HG03354 (cell line): ENCODE measurements around the gene RASA4B.
"Not testable (repeated sequence)": the region's sequence is repeated elsewhere in the genome, so short reads cannot be mapped to it uniquely, and the experiment has no call there.

Experiments
- ATAC-seq: cut with Tn5 transposase; IDR thresholded peaks from one replicate; pipeline ENCODE4 v1.9.1; 2021; ENCODE audit warnings: mild to moderate bottlenecking; ENCODE audit not compliant: unreplicated experiment, poor library complexity, severe bottlenecking

RASA4B gene

GRCh38 chr7:102459221-102459844, 58.2 kb downstream of the RASA4B start:
- no peak for ATAC-seq

GRCh38 chr7:102457352-102457924, 60.1 kb downstream of the RASA4B start:
- ATAC-seq: no peak

- ATAC-seq: no peak
Measured at GRCh38 chr7:102456327-102456726, 61.2 kb downstream of the RASA4B start.

- ATAC-seq: no peak
Measured at GRCh38 chr7:102455596-102455995, 62.0 kb downstream of the RASA4B start.

GRCh38 chr7:102454932-102455331, 62.6 kb downstream of the RASA4B start:
- ATAC-seq: not testable (repeated sequence)

GRCh38 chr7:102454468-102454867, 63.1 kb downstream of the RASA4B start:
- ATAC-seq: no peak

GRCh38 chr7:102453319-102453718, 64.3 kb downstream of the RASA4B start:
- ATAC-seq: no peak

GRCh38 chr7:102452451-102452850, 65.1 kb downstream of the RASA4B start:
- ATAC-seq: no peak

GRCh38 chr7:102451371-102452054, 66.1 kb downstream of the RASA4B start:
- no peak for ATAC-seq

- ATAC-seq: no peak
Measured at GRCh38 chr7:102450242-102450641, 67.3 kb downstream of the RASA4B start.

GRCh38 chr7:102449136-102449535, 68.4 kb downstream of the RASA4B start:
- ATAC-seq: no peak

GRCh38 chr7:102447311-102447710, 70.3 kb downstream of the RASA4B start:
- ATAC-seq: no peak

- ATAC-seq: no peak
Measured at GRCh38 chr7:102446387-102447156, 71.0 kb downstream of the RASA4B start.

- no peak for ATAC-seq
Measured at GRCh38 chr7:102445674-102446071, 71.9 kb downstream of the RASA4B start.

GRCh38 chr7:102444961-102445673, 72.5 kb downstream of the RASA4B start:
- ATAC-seq: peak; percentile 49

GRCh38 chr7:102439963-102440795, 77.4 kb downstream of the RASA4B start:
- ATAC-seq: no peak

- ATAC-seq: no peak
Measured at GRCh38 chr7:102436118-102436517, 81.5 kb downstream of the RASA4B start.

GRCh38 chr7:102434039-102434486, 83.5 kb downstream of the RASA4B start:
- peak; percentile 13 for ATAC-seq
